ENCODE data around the gene DNM3. TPM values are rescaled to one million over a fixed set of nuclear protein-coding genes. Genes with fewer than 3 reads are reported as not detected.

DNM3 gene
- total RNA-seq, 1 donor from 2014 or later, result 2.1 TPM

- no peak for TF ChIP-seq CTCF (IDR thresholded peaks at IDR 0.05)
- intact Hi-C loops (cut with micrococcal nuclease), result no loop called here
- ChIA-PET POLR2A (no interaction called here), CTCF (no interaction called here)
- ATAC-seq (ENCODE audit: low read depth), result no peak
- Mint-ChIP-seq H3K9me3 (no peaks in the 10 kb centered on the region), H3K4me1 (no peaks in the 10 kb centered on the region), H3K27me3 (no peaks in the 10 kb centered on the region), H3K4me3 (no peak overlapping the region), H3K36me3 (ENCODE audit: low read depth) (no peaks in the 10 kb centered on the region), H3K27ac (no peak overlapping the region)
- no peak for DNase-seq
These were observed 445.4 kb downstream of the DNM3 start for GRCh38 chr1:172286629-172287076.

- H3K36me3 Mint-ChIP-seq (ENCODE audit: low read depth), result no peaks in the 10 kb centered on the region
- H3K4me3 Mint-ChIP-seq, result no peak overlapping the region
- H3K27me3 Mint-ChIP-seq, result no peaks in the 10 kb centered on the region
- no peak for ATAC-seq (ENCODE audit: low read depth)
- TF ChIP-seq CTCF (IDR thresholded peaks at IDR 0.05), result no peak
- H3K27ac Mint-ChIP-seq, result no peak overlapping the region
- no peak for DNase-seq
- intact Hi-C loops (cut with micrococcal nuclease), result no loop called here
- ChIA-PET POLR2A (no interaction called here), CTCF (no interaction called here)
- no peaks in the 10 kb centered on the region for H3K9me3 Mint-ChIP-seq
- H3K4me1 Mint-ChIP-seq, result no peaks in the 10 kb centered on the region
These were observed 445.9 kb downstream of the DNM3 start for GRCh38 chr1:172287208-172287607.

- CTCF ChIA-PET, result interaction anchor here (1.2 kb wide), 1 partner anchor 111 kb away, joined by 3 read pairs; no protein-coding TSS in a partner anchor
- POLR2A ChIA-PET, result no interaction called here
- Mint-ChIP-seq H3K27ac (no peak overlapping the region), H3K36me3 (ENCODE audit: low read depth) (no peaks in the 10 kb centered on the region), H3K9me3 (no peaks in the 10 kb centered on the region), H3K4me1 (no peaks in the 10 kb centered on the region), H3K27me3 (no peaks in the 10 kb centered on the region), H3K4me3 (no peak overlapping the region)
- intact Hi-C loops (cut with micrococcal nuclease), result no loop called here
- ATAC-seq (ENCODE audit: low read depth) (no peak), DNase-seq (no peak)
- TF ChIP-seq CTCF (IDR thresholded peaks at IDR 0.05), result no peak
These were observed 447.3 kb downstream of the DNM3 start for GRCh38 chr1:172288581-172288980.

- ChIA-PET POLR2A (no interaction called here), CTCF (no interaction called here)
- no peaks in the 10 kb centered on the region for H3K4me1 Mint-ChIP-seq
- H3K4me3 Mint-ChIP-seq, result no peak overlapping the region
- TF ChIP-seq CTCF (IDR thresholded peaks at IDR 0.05), result no peak
- H3K9me3 Mint-ChIP-seq, result no peaks in the 10 kb centered on the region
- DNase-seq (no peak), ATAC-seq (ENCODE audit: low read depth) (no peak)
- H3K27me3 Mint-ChIP-seq, result no peaks in the 10 kb centered on the region
- no peak overlapping the region for H3K27ac Mint-ChIP-seq
- intact Hi-C loops (cut with micrococcal nuclease), result no loop called here
- H3K36me3 Mint-ChIP-seq (ENCODE audit: low read depth), result no peaks in the 10 kb centered on the region
These were observed 448.1 kb downstream of the DNM3 start for GRCh38 chr1:172289448-172289847.

- intact Hi-C loops (cut with micrococcal nuclease), result no loop called here
- ATAC-seq (ENCODE audit: low read depth), result no peak
These were observed 451.5 kb downstream of the DNM3 start for GRCh38 chr1:172292840-172293239.

More at GRCh38 chr1:172292840-172293239, 451.5 kb downstream of the DNM3 start:
- no peaks in the 10 kb centered on the region for H3K27me3 Mint-ChIP-seq
- no peak overlapping the region for H3K4me3 Mint-ChIP-seq
- no peak for TF ChIP-seq CTCF (IDR thresholded peaks at IDR 0.05)
- H3K4me1 Mint-ChIP-seq, result no peaks in the 10 kb centered on the region
- no peaks in the 10 kb centered on the region for H3K36me3 Mint-ChIP-seq (ENCODE audit: low read depth)
- ChIA-PET CTCF (interaction anchor here (1.2 kb wide), 1 partner anchor 290 kb away, joined by 3 read pairs; no protein-coding TSS in a partner anchor), POLR2A (no interaction called here)
- H3K9me3 Mint-ChIP-seq, result no peaks in the 10 kb centered on the region
- no peak overlapping the region for H3K27ac Mint-ChIP-seq
- DNase-seq, result no peak
